Stimulated activated CD4-positive, alpha-beta T cell treated with anti-CD3 and anti-CD28 coated beads, Interleukin-1b, Interleukin-23, amount 100 ng/mL, for 48 hours (primary cell): ENCODE results near the gene FXYD2.

Source experiments
- DNase-seq: peaks from one replicate; pipeline ENCODE4 v3.0.0-alpha.2; 2020

Gene FXYD2

DNA sequence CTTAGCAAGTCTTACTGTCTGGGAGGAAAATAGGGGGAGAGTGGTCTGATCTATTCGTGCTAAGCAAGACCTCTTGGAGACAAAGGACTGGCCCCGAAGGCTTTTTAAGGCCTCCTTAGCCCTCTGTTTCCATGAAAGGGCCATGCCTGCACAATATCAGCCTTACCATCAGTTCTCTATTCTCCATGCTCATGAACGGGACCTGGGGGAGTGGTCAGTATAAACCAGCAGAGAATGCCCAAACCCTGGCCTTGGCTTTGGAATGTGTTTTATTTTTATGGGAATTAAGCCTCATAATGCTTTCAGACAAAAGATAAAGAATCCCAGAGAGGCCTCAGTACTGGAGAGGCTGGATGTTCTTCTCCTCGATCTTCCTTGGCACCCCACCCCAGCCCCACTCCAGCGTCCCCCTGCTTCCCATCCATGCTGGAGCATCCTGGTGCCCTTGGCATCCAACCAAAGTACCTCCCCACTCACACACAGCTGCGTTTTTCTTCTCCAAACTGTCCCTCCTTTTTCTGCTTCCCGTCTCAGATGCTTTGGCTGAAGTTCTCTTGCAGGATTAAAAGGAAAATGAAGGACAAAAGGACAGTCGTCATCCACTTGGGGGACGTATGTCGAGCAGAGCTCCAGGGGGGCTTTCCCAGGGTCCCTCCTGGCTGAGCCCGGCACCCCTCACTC is 33.3 kb upstream of the FXYD2 start:
- no peak for DNase-seq

DNA sequence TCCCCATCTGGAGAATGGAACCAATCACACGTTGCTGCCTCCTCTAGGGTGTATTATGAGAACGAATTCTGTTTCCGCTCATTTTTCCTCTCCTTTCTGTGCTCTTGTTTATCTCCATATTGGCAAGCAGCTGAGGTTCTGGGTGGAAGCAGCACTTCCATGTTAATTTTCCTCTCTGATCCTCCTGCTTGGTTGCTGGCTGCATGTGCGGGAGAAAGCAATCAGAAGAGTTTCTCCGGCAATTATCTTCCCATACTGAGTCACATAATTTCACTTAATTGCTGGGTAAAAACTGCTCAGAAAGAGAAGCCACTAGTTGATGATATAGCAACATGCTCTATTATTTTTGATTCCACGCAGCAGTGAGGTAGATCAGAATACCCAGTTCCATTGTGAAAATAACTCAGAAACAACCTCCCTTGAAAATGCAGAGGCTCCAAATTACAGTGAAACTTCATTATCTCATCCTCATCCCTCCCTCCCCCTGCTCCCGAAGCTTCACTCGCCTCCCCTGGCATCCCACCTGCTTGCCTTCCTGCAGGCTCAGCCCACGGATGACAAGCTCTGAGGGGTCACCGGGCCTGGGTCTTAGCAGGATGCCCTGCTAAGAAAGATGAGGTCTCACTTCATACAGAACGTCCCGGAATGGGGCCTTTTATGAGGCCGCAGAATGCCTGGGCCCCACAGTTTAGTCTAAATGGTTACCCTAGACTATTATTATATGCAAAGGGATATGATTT is 31.5 kb upstream of the FXYD2 start:
- DNase-seq = no peak

DNA sequence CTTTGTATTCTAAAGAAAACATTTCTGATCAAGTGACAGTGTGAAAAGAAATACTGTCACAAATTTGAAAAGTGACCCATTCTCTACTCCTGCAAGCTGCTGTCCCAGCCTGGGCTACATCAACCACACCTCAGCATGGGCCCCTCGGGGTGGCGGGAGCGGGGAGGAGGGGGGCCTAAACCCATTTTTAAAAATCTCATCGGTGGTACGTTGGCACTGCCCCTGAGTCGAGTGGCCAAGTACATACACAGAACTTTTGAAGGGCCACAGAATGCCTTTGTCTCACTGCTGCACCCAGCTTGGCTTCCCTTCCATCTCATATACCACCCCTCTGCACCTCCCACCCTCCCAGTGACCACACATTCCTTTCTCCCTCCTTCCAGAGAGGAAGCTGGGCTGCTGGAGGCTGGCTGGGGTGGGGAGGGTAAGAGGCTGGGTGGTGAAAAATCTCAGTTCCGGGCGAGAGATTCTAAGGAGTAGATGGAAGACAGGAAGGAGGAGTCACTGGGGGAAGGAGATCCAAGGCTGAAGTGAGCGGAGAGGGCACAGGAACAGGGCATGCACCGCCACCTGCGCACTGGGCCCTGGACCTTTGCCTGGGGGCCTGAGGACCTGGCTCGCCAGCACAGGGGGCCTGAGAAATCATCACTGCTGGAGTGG is 30.8 kb upstream of the FXYD2 start:
- no peak for DNase-seq

DNA sequence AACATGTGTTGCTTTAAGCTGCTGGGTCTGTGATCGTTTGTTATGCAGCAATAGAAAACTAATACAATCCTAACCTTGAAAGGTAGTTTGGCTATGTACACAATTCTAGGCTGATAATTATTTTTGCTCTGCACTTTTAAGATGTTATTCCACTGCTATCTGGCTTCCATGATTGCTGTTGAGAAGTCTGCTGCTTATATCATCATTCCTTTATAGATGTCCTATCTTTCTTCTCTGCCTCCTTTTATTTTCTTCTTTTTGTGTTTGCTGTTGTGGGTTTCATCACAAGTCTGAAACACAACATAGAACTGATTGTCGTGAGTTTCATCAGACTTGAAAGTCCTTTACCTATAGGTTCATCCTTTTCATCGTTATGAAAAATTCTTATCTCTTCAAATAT is 27.8 kb upstream of the FXYD2 start:
- no peak for DNase-seq

DNA sequence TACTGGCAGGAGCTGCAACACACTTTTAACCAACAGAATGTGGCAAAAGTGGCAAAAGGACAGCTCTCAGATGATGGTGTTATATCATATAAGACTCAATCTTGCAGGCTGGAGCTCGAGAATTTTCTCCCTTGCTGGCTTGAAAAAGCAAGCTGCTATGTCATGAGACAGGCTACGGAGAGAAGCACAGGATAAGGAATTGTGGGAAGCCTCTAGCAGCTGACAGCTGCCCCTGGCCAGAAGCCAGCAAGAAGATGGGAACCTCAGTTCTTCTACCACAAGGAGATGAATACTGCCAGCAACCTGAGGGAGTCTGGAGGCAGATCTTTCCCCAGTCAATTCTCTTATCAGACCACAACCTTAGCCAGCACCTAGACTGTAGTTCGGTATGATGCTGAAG is 27.3 kb upstream of the FXYD2 start:
- DNase-seq = no peak

DNA sequence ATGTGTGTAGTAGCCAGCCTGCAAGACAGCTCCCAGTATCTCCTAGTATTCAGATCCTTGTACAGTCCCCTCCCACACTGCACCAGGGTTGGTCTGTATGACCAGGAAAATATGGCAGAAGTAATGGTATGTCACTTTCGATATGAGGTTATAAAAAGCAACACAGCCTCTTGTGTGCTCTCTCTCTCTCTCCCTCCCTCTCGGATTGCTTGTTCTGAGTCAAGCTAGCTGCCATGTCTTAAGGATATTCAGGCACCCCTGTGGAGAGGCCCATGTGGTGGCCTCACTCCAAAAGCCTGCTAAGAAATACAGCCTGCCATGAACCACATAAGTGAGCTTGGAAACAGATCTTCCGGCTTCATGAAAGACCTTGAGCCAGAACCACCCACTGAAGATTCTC is 26.6 kb upstream of the FXYD2 start:
- no peak for DNase-seq

DNA sequence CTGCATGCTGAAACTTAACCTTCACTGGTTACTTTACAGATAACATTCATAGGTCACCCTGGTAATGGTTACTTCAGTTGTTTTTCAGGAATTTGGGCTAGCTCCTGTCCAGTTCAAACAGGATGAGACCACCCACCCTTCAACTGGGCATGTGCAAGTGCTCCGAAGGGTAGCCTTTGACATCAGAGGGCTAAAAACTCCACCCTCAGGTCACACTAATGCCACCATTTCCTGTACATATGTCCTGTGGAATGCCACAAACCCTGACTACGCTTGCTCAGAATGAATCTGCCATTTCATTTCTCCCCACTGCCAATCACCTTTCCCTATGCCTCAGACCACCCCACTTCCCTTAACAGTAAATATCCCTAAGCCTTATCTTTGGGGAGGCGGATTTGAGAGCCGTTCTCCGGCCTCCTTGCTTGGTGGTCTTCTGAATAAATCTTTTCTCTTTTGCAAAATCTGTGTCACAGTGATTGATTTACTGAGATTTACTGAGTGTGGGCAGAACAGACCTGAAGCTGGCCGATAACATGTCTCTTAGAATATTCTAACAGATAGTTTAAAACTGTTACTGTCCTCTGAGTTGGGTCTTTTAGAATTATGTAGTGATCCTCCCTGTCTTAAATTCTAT is 25.4 kb upstream of the FXYD2 start:
- no peak for DNase-seq

DNA sequence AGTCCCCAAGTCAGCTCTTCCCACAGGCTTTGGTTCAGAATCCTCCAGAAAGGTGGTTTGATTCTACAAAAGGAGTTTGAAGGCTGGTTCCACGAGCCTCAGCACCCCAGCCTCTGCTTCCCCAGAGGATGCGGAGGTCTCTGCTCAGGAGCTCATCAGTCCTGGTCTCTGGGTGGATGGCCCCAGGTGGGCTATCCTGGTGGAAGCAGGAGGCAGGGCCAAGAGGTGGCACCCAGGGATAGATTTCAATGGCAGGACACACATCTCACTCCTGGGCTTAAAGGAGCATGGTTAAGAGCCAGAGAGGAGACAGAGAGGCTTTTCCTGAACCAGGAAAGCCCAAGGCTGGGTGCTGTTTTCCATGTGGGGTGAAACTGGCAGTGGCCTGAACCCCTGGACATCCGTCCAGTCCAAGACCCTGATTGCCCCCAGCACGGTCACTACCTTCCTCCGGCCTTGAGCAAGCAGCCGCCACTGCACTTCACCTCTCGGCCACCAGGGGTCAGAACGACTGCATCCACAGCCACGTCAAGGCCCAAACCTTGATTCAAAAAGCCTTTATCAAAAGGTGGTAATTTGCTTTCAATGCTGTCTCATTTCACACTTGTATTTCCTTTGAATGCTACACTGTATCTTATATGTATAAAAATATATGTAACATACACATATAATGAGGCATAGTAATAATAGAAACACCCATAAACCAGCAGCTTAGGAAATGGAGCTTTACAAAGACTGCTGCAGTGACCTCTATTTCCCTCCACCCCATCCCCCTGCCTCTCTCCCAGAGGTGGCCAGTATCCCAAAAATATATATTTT is 19.3 kb upstream of the FXYD2 start:
- peak; percentile 78 for DNase-seq

DNA sequence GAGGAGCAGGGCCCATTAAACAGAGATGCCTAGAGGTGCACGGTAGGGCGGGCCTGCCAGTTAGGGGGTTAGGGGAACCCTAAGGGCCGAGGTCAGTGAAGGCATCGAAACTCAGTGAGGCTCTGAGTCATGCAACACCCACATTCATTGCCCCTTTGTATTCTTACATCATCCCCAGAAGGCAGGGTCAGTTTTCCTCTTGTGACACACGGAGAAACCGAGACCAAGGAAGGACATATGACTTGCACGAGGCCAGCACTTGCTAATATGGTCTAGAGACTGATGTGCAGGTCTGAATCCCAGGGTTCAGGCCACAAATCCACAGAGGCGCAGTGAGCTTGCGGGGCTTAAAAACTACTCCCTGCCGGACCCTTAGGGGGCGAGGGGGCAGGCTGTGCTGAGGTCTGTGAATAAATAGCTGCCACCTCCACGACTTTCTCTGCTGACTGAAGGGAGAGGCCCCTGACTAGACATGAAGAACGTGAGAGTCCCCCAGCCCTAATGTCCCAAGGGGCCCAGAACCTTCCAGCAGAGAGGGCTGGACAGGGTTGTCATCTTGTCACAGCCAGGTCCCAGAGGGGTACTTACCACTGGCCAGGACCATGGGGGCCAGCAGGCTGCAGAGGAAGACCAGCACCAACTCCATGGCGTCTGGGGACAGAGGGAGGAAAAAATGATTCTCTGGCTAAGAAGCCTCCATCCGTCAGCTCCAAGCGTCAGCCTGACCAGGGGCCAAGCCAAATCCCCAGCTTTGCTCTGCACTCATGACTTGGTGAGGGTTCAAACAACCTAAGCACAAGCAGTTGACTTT is 17.8 kb upstream of the FXYD2 start:
- no peak for DNase-seq

DNA sequence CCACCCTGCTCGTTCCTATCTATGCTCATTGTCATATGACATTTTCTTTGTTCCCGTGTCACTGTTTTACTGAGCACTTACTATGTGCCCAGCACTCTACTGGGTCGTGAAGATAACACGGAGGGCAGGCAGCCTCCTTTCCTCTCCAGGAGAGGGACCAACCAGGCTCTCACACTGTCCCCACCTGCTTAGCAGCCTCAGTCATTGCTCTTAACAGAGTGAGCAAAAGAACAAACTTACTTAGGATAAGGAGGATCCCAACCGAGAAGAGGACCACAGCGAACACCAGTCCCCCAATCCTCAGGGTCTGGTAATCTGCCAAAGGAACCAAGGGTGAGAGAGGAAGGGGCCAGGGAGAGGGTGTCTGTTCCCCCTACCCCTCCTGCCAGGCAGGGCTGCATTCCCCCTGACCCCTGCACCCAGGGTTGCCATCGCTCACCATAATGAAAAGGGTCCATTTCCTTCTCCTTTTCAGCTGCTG is 17.0 kb upstream of the FXYD2 start:
- DNase-seq = no peak

DNA sequence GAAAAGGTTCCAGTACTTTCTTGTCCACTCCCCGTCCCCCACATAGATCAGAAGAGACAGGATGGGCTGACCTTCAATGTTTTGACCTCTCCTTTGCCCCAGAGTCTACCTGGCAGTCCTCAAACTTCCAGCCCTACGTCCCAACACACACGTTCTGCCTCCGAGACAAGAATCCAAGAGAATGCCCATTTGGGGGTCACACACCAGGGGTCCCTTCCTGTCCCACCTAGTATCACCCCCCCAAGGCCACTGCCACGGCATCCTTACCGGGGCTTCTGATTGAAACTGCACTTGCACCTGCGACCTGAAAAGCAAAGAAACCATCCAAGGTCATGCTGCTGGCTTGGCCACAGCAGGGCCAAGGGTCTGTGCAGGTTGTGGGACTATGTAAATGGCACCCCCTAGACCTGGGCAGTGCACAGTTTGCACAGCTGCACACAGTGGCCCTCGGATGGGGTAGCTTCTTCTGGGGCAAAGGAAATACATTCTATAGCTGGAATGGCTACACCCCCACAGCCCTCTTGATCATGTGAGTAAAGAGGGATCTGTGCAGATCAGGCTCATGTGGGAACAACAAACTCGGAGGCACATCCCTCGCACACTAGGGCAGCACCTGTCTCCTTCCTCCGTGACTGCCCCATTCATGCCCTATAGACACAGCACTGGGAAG is 16.5 kb upstream of the FXYD2 start:
- DNase-seq = no peak

DNA sequence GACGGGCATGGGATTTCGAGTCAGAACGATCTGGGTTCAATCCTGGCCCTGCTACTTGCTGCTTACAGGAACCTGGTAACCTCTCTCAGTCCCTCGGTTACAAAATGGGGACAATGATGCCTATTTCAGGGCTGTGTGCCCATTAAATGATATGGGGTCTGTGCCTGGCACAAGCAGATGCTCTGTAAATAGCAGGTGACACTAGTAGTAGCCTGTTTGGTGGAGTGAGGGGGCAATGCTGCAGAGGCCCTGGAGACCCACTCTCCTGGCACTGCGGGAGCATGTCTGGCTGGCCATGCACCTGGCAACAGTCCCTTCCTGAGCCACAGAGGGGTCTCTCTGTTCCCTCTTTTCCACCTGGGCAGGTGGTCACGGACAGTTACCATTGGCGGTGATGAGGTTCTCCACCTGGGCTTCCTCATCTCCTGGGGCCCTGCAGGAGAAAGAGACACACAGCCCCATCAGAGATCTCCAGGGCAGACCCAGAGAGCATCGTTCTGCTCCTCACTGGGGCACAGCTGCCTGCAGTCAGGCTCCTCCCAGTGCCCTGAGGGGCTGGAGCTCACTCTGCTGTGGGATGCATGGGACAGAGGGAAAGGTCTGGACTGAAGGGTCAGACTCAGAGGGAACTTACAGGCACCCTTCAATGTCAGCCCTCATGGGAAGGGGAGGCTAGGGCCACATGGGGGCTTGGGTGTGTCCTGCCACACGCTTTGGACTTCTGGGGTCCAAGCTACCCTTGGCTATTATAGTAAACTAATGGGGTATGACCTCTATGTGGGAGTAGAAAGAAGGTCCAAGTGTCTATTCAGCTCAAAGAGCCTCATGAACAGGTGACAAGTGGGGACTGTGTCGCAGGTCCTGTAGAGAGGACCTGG is 15.6 kb upstream of the FXYD2 start:
- no peak for DNase-seq

DNA sequence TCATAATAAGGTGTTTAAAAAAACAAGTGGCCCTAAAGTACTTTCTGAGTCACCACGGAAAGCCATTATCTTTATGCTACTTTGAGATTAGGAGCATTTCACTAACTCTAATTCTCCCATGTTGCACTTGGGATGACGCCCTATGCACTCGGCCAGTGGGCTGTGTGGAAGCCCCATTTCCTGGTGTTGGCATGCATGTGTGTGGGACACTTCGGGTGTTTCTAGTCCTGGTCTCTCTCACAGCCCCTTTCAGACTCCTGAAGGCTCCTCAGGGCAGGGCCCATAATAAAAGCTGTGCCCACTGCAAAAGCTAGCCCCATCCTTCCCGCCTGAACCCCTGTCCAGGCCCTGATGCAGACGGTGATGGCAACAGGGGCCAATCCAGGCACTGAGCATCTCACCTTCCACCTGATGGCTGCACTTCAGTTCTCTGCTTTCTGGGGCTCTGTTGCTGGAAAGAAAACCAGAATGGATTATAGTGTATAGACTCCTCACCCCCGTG is 14.9 kb upstream of the FXYD2 start:
- no peak for DNase-seq

DNA sequence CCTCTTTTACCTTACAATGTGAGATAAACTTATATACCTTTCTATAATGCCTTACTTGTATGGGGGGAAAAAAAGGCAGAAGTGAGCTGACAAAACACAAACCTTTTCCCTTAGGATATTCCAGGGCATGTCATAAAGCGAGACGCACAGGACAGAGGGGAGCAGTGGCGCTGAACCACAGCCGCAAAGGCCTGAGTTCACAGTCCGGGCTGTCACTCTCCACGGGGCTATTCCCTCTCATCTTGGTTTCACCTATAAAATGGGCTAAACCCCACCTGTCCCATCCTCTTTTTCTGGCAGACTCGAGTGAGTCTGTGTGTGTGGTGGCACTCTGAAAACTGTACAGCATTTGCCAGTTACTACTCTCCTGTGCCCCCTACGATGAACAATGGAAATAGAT is 14.4 kb upstream of the FXYD2 start:
- DNase-seq = no peak

DNA sequence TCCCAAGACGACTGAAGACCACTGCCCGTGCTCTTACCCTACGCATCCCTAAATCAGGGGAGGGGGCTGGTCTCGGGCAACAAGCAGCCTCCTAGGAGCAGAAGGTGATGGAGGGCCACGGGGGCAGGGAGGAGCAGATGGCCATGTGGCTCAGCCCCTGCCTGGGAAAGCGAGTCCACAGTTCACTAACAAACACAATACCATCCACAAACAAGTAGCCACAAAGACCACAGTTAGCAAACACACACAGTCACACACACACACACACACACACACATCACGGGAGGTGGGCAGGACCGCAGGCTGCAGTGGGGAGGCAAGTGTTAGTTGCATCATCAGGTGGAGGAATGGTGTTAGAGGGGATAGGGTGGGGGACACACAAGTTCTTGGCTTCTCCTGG is 13.2 kb upstream of the FXYD2 start:
- no peak for DNase-seq

DNA sequence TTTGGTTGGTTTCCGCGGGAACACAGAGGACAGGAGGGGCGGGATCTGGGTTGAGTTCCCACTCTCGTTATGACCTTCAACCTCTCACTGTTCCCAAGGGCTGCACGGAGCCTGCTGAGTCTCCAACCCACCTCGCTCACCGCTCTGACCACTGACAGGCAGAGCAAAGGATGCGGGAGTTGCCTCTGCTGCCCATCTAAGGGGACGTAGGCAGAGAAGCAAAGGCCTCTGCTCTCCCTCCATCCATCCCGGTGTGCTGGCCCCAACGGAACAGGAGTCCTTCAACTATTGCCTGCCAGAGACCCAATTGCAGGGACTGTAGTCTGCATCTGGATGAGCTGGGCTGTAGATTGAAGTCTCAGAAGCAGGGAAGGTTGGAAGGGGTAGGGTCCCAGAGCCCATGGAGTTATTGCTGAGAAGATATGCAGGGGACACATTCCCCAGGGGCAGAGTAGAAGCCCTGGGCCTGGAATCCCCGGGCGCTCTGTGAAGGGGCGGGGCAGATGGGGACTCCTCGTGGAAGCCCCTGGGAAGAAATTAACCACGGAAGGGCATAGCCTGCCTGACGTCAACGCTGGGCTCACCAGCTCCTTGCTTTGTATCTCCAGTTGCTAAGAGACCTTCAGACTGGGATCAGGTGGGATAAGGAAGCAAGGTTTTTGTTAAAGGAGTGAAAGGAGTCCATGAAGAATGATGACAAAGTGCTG is 12.7 kb upstream of the FXYD2 start:
- no peak for DNase-seq

DNA sequence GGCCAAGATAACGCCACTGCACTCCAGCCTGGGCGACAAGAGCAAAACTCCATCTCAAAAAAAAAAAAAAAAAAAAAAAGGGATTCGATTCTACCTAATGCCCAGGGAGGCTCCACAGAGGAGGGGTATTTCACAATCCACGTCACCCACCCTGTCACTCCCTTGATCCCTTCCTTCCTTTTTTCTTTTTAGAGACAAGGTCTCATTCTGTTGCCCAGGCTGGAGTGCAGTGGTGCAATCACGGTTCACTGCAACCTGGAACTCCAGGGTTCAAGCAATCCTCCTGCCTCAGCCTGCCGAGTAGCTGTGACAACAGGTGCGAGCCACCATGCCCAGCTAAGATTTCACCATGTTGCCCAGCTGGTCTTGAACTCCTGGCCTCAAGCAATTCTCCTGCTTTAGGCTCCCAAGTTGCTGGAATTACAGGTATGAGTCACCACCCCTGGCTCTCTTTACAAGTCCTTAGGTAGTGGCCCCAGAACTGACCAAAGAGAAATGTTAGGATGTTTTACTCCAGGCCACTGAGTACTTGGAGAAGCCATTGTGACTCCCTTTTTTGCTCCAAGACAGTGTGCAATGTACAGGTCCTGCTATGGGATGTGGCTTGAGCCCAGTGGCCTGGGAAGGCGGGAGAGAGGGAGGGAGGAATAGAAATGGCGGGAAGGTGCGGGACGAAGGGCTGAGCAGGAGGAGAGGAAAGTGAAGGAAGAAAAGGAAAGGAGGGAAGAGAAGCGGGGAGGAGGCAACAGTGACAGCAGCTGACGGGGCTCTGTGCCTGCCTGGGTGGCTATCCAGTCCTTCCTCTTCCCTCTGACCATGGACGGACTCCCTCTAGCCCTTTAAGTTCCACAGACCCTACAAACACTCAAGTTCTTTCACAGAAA is 11.8 kb upstream of the FXYD2 start:
- DNase-seq = no peak

DNA sequence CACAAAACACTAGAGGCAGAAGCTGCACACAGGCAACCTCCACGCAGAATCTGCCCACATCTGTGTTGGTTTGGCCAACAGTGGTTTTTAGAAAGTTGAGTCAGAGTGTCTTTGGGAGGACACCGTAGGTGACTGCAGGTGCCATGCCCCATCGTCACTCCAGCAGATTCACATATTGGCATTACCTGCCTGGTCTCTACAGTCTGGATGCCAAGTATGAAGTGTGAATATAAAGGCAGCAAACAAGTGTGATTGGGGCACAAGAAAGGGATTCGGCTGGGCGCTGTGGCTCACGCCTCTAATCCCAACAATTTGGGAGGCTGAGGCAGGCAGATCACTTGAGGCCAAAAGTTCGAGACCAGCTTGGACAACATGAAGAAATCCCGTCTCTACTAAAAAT is 11.0 kb upstream of the FXYD2 start:
- DNase-seq = no peak
